ENCODE results near the gene TAS1R1. TPM values are rescaled to one million over a fixed set of nuclear protein-coding genes. Genes with fewer than 3 reads are reported as not detected.

TAS1R1 gene
- total and polyA plus RNA-seq, 9 of the 15 experiments (the other 6 are each of a cell fraction or from before 2014, with no cell fraction given): 0.06 TPM; not detected in 8

- no peak for TF ChIP-seq U2AF2 (optimal IDR thresholded peaks at IDR 0.05; ENCODE audit: low read depth, low read length)
- peak; percentile 47 for TF ChIP-seq PCBP1 (IDR thresholded peaks at IDR 0.05; ENCODE audit: low read depth, low read length, poor library complexity, severe bottlenecking)
- peak; percentile 81 for TF ChIP-seq RBFOX2 (IDR thresholded peaks at IDR 0.05; ENCODE audit: low read depth, low read length)
- TF ChIP-seq ZBTB11 (CRISPR knock-in tag; IDR thresholded peaks at IDR 0.05): 0 out of 6 replicates have a peak, but pooled peaks of 1 of the 3 experiments have one; percentile 6
- TF ChIP-seq FIP1L1 (IDR thresholded peaks at IDR 0.05; ENCODE audit: low read depth, low read length, poor library complexity, severe bottlenecking): peak; percentile 46
- peak; percentile 8 for TF ChIP-seq FUS (optimal IDR thresholded peaks at IDR 0.05; ENCODE audit: low read depth, low read length)
- TF ChIP-seq CHCHD3 (CRISPR knock-in tag; IDR thresholded peaks at IDR 0.05): no peak
- peak; percentile 78; the same call in 1 of the 2 replicates for TF ChIP-seq KDM2B (CRISPR knock-in tag; IDR thresholded peaks at IDR 0.05)
- peak in 1 of 2 experiments; percentile 23 for TF ChIP-seq E2F6 (IDR thresholded peaks at IDR 0.05; ENCODE audit: borderline replicate concordance in 1 of 2, extremely low read depth in 1 of 2, insufficient read depth in 1 of 2, insufficient read length in 1 of 2, low read depth in 1 of 2, low read length in 1 of 2, poor library complexity in 1 of 2, severe bottlenecking in 1 of 2)
- TF ChIP-seq RBM39 (optimal IDR thresholded peaks at IDR 0.05; ENCODE audit: low read depth, low read length): no peak
- no peak for TF ChIP-seq EHMT2 (IDR thresholded peaks at IDR 0.05)
- TF ChIP-seq ZNF263 (CRISPR knock-in tag; IDR thresholded peaks at IDR 0.05; ENCODE audit: borderline replicate concordance): no peak
- no peak for TF ChIP-seq SP2 (IDR thresholded peaks at IDR 0.05; ENCODE audit: extremely low read depth, low read depth, low read length, poor library complexity, severe bottlenecking)
- no peak for TF ChIP-seq ZNF3 (CRISPR knock-in tag; IDR thresholded peaks at IDR 0.05)
- no peak for TF ChIP-seq TBL1XR1 (IDR thresholded peaks at IDR 0.05; ENCODE audit: low read length in 2 of 2)
- TF ChIP-seq JUN (IDR thresholded peaks at IDR 0.05; ENCODE audit: borderline replicate concordance, low read depth, low read length): no peak
- no peak for TF ChIP-seq JUN (CRISPR knock-in tag; IDR thresholded peaks at IDR 0.05; ENCODE audit: borderline replicate concordance)
- no peak for TF ChIP-seq PYGO2 (tag; IDR thresholded peaks at IDR 0.05)
- TF ChIP-seq ZBTB7A (IDR thresholded peaks at IDR 0.05; ENCODE audit: borderline replicate concordance, control insufficient read depth, low read depth, low read length): peak; percentile 82
- TF ChIP-seq ZFX (CRISPR knock-in tag; IDR thresholded peaks at IDR 0.05): peak; percentile 56; the same call in 1 of the 2 replicates
Measured at GRCh38 chr1:6614929-6615785, 60.0 kb downstream of the TAS1R1 start (continued).
